Measurements from ENCODE around the gene RNF215.

- TF ChIP-seq CTCF (IDR thresholded peaks at IDR 0.05; ENCODE audit: low read length) (no peak), EZH2 (optimal IDR thresholded peaks at IDR 0.05; ENCODE audit: low read depth, low read length) (no peak)
Observed at GRCh38 chr22:30368420-30368819, 18.8 kb downstream of the RNF215 start.
